Measurements from ENCODE around the gene MRM2.

MRM2 gene

GRCh38 chr7:2203766-2204300, 38.2 kb downstream of the MRM2 start:
- no peak for DNase-seq (ENCODE audit: low read depth)

- no peak for DNase-seq (ENCODE audit: low read depth)
Observed at GRCh38 chr7:2202901-2203765, 38.9 kb downstream of the MRM2 start.

GRCh38 chr7:2202361-2202761, 39.6 kb downstream of the MRM2 start:
- no peak for DNase-seq (ENCODE audit: low read depth)

- DNase-seq (ENCODE audit: low read depth) = no peak
Observed at GRCh38 chr7:2201686-2202360, 40.2 kb downstream of the MRM2 start.

GRCh38 chr7:2201128-2201527, 40.9 kb downstream of the MRM2 start:
- DNase-seq (ENCODE audit: low read depth) = no peak

GRCh38 chr7:2200584-2200980, 41.4 kb downstream of the MRM2 start:
- no peak for DNase-seq (ENCODE audit: low read depth)

- no peak for DNase-seq (ENCODE audit: low read depth)
Observed at GRCh38 chr7:2199956-2200583, 41.9 kb downstream of the MRM2 start.

GRCh38 chr7:2199528-2199927, 42.5 kb downstream of the MRM2 start:
- no peak for DNase-seq (ENCODE audit: low read depth)

- DNase-seq (ENCODE audit: low read depth) = no peak
Observed at GRCh38 chr7:2198760-2199159, 43.2 kb downstream of the MRM2 start.

GRCh38 chr7:2198206-2198605, 43.8 kb downstream of the MRM2 start:
- DNase-seq (ENCODE audit: low read depth) = no peak

GRCh38 chr7:2197436-2198155, 44.4 kb downstream of the MRM2 start:
- DNase-seq (ENCODE audit: low read depth) = no peak

GRCh38 chr7:2196381-2197378, 45.3 kb downstream of the MRM2 start:
- no peak for DNase-seq (ENCODE audit: low read depth)

- no peak for DNase-seq (ENCODE audit: low read depth)
Observed at GRCh38 chr7:2195400-2196246, 46.4 kb downstream of the MRM2 start.

GRCh38 chr7:2193575-2194305, 48.3 kb downstream of the MRM2 start:
- no peak for DNase-seq (ENCODE audit: low read depth)

- no peak for DNase-seq (ENCODE audit: low read depth)
Observed at GRCh38 chr7:2192831-2193534, 49.0 kb downstream of the MRM2 start.

GRCh38 chr7:2191016-2191415, 51.0 kb downstream of the MRM2 start:
- DNase-seq (ENCODE audit: low read depth) = no peak

GRCh38 chr7:2190531-2190930, 51.5 kb downstream of the MRM2 start:
- DNase-seq (ENCODE audit: low read depth) = no peak

- no peak for DNase-seq (ENCODE audit: low read depth)
Observed at GRCh38 chr7:2186166-2186565, 55.8 kb downstream of the MRM2 start.

- no peak for DNase-seq (ENCODE audit: low read depth)
Observed at GRCh38 chr7:2185715-2186114, 56.3 kb downstream of the MRM2 start.
